GM12872 (cell line): ENCODE results near the gene TTBK2.

Experiments
- TF ChIP-seq, protein P1 (sequence below): IDR thresholded peaks from 3 replicates; pipeline ENCODE4 v1.5.1; 2011; ENCODE audit warnings: low read depth, mild to moderate bottlenecking, low read length, moderate library complexity; ENCODE audit not compliant: insufficient read depth

Gene TTBK2

DNA sequence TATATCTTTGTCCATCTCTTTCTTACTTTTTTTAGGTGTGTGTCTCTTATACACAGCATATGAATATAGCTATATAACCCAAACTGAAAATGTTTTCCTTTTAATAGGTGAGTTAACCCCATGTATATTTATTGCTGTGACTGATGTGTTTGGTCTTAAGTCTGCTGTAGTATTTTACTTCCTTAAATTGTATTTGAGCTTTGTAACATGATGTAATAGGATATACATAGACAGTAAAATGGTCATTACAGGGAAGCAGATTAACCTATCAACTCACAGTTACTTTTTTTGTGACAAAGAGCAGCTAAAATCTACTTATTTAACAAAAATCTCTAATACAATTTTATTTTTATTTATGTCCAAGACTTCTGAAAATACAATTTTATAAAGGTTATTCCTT is 131.9 kb downstream of the TTBK2 start:
- TF ChIP-seq, protein P1, sequence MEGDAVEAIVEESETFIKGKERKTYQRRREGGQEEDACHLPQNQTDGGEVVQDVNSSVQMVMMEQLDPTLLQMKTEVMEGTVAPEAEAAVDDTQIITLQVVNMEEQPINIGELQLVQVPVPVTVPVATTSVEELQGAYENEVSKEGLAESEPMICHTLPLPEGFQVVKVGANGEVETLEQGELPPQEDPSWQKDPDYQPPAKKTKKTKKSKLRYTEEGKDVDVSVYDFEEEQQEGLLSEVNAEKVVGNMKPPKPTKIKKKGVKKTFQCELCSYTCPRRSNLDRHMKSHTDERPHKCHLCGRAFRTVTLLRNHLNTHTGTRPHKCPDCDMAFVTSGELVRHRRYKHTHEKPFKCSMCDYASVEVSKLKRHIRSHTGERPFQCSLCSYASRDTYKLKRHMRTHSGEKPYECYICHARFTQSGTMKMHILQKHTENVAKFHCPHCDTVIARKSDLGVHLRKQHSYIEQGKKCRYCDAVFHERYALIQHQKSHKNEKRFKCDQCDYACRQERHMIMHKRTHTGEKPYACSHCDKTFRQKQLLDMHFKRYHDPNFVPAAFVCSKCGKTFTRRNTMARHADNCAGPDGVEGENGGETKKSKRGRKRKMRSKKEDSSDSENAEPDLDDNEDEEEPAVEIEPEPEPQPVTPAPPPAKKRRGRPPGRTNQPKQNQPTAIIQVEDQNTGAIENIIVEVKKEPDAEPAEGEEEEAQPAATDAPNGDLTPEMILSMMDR: no peak

- TF ChIP-seq, protein P1: no peak
Observed at GRCh38 chr15:42786978-42787377, 133.6 kb downstream of the TTBK2 start.

DNA sequence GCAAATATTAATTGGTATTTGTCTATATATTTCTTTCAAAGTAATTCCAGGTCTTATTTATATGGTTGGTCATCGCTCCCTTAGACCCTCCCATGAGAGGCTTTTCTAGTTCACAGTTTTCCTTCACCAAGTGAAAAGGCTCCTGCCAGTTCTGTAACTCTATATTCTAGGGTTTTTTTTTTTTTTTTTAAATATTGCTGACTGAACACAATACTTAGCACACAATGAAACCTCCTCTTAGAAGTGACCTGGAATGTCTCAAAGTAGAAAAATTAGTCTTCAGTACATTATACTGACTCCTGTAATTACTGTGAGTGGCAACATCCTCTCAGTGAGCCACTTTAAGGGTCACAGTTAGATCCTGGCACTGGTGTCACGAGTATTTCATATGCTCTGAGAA is 135.0 kb downstream of the TTBK2 start:
- TF ChIP-seq, protein P1: no peak

DNA sequence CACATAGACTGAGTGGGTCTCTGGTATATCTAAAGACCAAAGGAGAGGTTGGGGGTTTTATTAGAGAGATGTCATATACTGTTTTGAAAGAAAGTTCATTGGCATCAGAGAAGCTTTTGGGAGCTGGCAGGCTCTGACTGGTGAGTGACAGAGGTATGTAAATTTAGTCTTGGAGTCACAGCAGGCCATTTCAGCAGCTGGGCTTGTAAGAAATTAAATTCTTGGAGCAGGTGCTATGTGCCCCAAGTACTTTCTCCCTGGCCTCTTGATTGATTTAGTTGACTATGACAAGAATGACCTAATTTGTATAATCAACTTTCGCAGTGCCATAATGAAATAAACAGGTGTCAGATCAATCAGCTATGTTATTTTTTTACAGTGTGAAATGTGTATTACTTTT is 135.9 kb downstream of the TTBK2 start:
- TF ChIP-seq, protein P1: no peak

GRCh38 chr15:42782716-42783115 is 137.9 kb downstream of the TTBK2 start:
- TF ChIP-seq, protein P1: no peak

DNA sequence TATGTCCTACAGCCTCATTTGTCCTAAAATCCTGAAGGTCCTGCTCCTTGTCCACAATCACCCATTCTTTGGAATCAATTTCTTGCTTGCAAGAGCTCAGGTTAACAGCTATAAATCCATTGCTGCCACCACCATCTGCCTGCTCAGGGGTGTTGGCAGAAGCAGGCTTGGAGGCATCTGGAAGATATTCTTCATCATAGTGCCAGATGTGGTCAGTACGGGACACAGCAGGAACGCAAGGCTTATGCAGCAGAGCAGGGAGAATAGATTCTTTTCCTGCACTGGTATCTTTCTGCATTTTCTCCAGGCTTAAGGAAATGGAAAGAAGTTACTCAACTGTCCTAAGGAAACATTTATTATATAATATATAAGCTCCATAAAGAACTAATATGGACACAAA is 145.2 kb downstream of the TTBK2 start:
- TF ChIP-seq, protein P1: no peak

- TF ChIP-seq, protein P1: no peak
Observed at GRCh38 chr15:42772901-42773300, 147.7 kb downstream of the TTBK2 start.

DNA sequence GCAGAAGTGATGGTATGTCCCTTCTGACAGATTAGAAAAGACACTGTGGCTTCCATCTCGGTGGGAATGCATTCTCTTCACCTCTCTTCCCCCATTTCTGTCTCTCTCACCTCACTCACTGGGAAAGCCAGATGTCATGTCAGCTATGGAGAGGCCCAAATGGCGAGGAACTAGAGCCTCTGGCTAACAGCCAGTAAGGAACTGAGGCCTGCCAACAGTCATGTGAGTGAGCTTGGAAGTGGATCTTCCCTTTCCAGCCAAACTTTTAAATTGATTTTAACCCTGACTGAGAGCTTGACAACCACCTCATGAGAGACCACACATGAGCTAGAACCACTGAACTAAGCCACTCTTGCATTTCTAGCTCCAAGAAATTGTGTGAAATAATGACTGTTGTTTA is 148.4 kb downstream of the TTBK2 start:
- TF ChIP-seq, protein P1: no peak
